ENCODE data around the gene XCL2. TPM values are rescaled to one million over a fixed set of nuclear protein-coding genes. Genes with fewer than 3 reads are reported as not detected.

Gene XCL2
- total and polyA plus RNA-seq, 2 experiments from 2014 or later: 0.35 TPM; not detected in 1

DNA sequence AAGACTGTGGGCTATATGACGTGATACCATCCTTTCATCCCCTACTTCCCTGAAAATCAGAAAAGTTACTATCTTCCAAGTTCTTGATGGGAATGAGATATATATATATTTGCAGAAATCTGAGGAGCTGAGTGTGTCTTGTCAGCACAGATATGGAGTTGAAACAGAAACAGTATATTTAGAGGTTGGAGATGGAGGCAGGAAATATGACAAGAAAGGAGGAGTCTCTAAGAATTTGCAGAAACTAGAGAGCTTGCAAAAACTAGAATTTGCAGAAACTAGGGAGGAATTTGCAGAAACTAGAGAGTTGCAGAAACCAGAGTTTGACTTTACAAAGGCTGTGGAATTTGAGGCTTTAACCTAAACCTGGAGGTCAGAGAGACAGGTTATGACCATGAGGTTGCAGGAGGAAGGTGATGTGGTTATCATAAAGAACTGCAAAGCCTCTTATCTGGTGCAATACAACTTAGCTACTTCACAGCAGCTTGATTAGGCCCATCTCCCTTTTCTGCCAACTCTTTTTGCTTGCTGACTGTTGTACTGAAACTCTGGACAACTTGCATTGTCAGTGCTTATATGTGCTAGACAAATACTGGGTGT is 22.3 kb downstream of the XCL2 start:
- TF ChIP-seq, protein P1, sequence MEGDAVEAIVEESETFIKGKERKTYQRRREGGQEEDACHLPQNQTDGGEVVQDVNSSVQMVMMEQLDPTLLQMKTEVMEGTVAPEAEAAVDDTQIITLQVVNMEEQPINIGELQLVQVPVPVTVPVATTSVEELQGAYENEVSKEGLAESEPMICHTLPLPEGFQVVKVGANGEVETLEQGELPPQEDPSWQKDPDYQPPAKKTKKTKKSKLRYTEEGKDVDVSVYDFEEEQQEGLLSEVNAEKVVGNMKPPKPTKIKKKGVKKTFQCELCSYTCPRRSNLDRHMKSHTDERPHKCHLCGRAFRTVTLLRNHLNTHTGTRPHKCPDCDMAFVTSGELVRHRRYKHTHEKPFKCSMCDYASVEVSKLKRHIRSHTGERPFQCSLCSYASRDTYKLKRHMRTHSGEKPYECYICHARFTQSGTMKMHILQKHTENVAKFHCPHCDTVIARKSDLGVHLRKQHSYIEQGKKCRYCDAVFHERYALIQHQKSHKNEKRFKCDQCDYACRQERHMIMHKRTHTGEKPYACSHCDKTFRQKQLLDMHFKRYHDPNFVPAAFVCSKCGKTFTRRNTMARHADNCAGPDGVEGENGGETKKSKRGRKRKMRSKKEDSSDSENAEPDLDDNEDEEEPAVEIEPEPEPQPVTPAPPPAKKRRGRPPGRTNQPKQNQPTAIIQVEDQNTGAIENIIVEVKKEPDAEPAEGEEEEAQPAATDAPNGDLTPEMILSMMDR (IDR thresholded peaks at IDR 0.05; ENCODE audit: low read depth, low read length): no peak
- H3K27ac ChIP-seq: peak overlapping the region; percentile 90
- no peak overlapping the region for H3K4me3 ChIP-seq
- H3K4me1 ChIP-seq (ENCODE audit: low read depth): peaks cover 45% of the 10 kb centered on the region
- no peak for DNase-seq (ENCODE audit: low read depth in 1 of 2, low spot score in 1 of 2)
- H3K9me3 ChIP-seq (ENCODE audit: low read depth): no peaks in the 10 kb centered on the region
- no peaks in the 10 kb centered on the region for H3K27me3 ChIP-seq
- H3K36me3 ChIP-seq: no peaks in the 10 kb centered on the region

DNA sequence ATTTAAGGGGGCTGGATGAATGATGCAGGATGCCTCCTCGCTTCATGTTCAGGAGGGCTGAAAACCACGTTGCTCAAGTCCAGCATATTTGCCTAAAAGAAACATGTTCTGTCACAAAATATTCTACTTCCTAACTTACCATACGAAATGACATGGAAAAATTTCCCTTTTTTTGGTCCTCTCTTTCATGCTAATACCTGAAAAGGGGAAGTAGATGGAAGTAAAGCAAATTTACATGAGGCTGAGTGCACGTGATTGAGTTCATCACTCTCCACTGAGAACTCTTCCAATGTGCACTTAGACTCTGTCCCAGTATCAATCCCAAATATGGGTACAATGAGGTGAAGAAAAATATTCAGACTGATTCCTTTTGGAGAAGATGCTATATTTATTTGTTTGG is 23.0 kb downstream of the XCL2 start:
- H3K9me3 ChIP-seq (ENCODE audit: low read depth): no peaks in the 10 kb centered on the region
- H3K4me1 ChIP-seq (ENCODE audit: low read depth): peaks cover 50% of the 10 kb centered on the region
- no peaks in the 10 kb centered on the region for H3K36me3 ChIP-seq
- peak overlapping the region; percentile 90 for H3K27ac ChIP-seq
- no peak for DNase-seq (ENCODE audit: low read depth in 1 of 2, low spot score in 1 of 2)
- TF ChIP-seq, protein P1 (IDR thresholded peaks at IDR 0.05; ENCODE audit: low read depth, low read length): no peak
- no peaks in the 10 kb centered on the region for H3K27me3 ChIP-seq
- no peak overlapping the region for H3K4me3 ChIP-seq

DNA sequence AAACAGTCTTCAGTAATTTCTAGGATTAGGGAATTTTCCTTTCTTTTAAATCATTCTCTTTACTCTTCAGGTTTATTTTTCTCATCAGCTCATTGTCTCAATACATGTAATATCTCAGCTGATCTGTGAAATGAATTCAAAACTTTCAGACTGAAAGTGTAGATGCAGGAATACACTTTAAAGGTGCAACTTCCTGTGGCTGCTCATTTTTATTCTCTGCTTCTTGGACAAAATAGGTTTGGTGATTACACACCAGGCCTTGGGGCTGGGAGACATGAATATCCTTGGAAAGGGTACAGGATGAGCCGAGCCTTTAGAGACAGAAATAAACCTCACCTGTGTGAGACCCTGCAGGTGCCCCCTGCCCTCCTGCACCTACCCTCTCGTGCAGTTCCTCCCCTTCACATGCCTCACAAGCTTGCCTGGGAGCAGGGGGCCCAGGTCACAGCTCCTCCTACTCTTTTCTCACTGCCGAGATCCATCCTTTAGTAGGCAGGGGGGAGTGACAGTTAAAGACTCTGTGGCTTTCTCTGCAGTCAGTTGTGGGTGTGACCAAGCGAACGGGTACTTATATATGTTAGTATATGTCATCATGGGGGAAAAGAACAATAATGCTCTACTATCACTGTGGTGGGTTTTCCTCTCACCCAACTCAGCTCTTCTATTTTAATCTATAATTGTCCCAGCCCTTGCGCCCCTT is 23.6 kb downstream of the XCL2 start:
- DNase-seq (ENCODE audit: low read depth in 1 of 2, low spot score in 1 of 2): peak in 1 of 2 donors; percentile 35

DNA sequence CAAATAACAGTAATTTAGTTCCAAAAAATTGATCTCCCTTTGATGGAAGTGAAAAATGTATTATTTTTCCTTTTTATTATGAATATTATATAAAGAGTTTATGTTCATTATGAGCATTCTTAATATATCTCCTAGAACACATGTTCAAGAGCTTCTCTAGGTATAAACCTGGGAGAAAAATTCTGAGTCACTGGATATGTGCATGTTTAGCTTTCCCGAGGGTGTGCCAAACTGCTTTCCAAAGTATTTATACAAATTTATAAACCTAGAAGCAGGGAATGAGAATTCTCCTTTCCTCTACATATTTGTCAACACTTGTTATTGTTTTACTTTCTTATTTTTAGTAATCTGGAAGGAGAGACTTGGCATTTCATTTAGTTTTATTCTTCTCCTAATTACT is 25.0 kb downstream of the XCL2 start:
- no peak for DNase-seq (ENCODE audit: low read depth in 1 of 2, low spot score in 1 of 2)
- TF ChIP-seq, protein P1 (IDR thresholded peaks at IDR 0.05; ENCODE audit: low read depth, low read length): no peak
- no peak overlapping the region for H3K4me3 ChIP-seq

More for the DNA sequence above, 23.6 kb downstream of the XCL2 start:
- TF ChIP-seq, protein P1 (IDR thresholded peaks at IDR 0.05; ENCODE audit: low read depth, low read length): no peak
- H3K4me1 ChIP-seq (ENCODE audit: low read depth): peaks cover 57% of the 10 kb centered on the region
- H3K27ac ChIP-seq: peak overlapping the region; percentile 90
- no peaks in the 10 kb centered on the region for H3K36me3 ChIP-seq
- H3K4me3 ChIP-seq: no peak overlapping the region
- no peaks in the 10 kb centered on the region for H3K9me3 ChIP-seq (ENCODE audit: low read depth)
- H3K27me3 ChIP-seq: no peaks in the 10 kb centered on the region

DNA sequence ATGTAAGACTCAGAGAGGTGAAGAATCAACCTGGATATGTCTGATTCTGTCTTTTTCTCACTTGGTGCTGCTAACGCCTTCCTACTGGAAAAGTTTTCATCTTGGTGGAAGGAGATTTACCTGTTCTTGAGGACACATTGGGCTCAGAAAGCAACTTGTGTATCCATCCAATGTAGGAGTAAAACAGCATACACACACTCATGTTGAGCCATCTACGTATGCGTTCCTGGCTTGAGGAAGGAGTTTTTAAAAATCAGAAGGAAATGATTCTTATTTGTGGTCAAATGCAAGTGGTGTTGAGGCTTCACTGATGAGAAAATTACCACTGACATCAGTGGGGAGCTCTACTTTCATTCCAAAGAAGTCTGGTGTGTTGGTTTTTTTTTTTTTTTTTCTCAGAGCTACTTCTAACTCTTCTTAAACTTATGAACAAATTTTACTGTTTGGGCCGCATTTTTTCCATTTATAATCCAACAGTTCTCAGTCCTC is 25.6 kb downstream of the XCL2 start:
- no peak for DNase-seq (ENCODE audit: low read depth in 1 of 2, low spot score in 1 of 2)
- H3K4me3 ChIP-seq: no peak overlapping the region
- no peaks in the 10 kb centered on the region for H3K9me3 ChIP-seq (ENCODE audit: low read depth)
- no peaks in the 10 kb centered on the region for H3K27me3 ChIP-seq
- peaks cover 76% of the 10 kb centered on the region for H3K4me1 ChIP-seq (ENCODE audit: low read depth)
- H3K27ac ChIP-seq: no peak overlapping the region
- TF ChIP-seq, protein P1 (IDR thresholded peaks at IDR 0.05; ENCODE audit: low read depth, low read length): no peak
- H3K36me3 ChIP-seq: no peaks in the 10 kb centered on the region

More for the DNA sequence above, 25.0 kb downstream of the XCL2 start:
- no peaks in the 10 kb centered on the region for H3K9me3 ChIP-seq (ENCODE audit: low read depth)
- H3K36me3 ChIP-seq: no peaks in the 10 kb centered on the region
- H3K27ac ChIP-seq: peak overlapping the region; percentile 90
- peaks cover 71% of the 10 kb centered on the region for H3K4me1 ChIP-seq (ENCODE audit: low read depth)
- no peaks in the 10 kb centered on the region for H3K27me3 ChIP-seq

All from cardiac muscle cell (in vitro differentiated cells and primary cell).